ENCODE measurements around the gene KRT14.

GRCh38 chr17:41553176-41553575 lies 33.5 kb downstream of the KRT14 start:
- TF ChIP-seq CTCF (IDR thresholded peaks at IDR 0.05) (no peak), POLR2A (IDR thresholded peaks at IDR 0.05) (no peak)
